GM12878 (cell line): ENCODE measurements around the gene ATP6V1G1. TPM values are rescaled to one million over a fixed set of nuclear protein-coding genes. Genes with fewer than 3 reads are reported as not detected.

Experiments used
- CHD2 ChIP-seq: IDR thresholded peaks from 2 replicates; pipeline ENCODE4 v1.6.1; 2011; ENCODE audit warnings: low read depth, low read length, improper control_type of control experiment, borderline replicate concordance
- FOS ChIP-seq: IDR thresholded peaks from 3 replicates; pipeline ENCODE4 v1.6.1; 2011; ENCODE audit warnings: borderline replicate concordance; ENCODE audit not compliant: insufficient read length; ENCODE audit errors: extremely low read depth
- FOXM1 ChIP-seq: IDR thresholded peaks from 2 replicates; pipeline ENCODE4 v1.6.1; 2012; ENCODE audit warnings: low read depth, mild to moderate bottlenecking, inconsistent platforms, low read length, moderate library complexity
- GABPA ChIP-seq: IDR thresholded peaks from 2 replicates; pipeline ENCODE4 v1.6.1; 2014; ENCODE audit warnings: antibody characterized with exemption, low read depth, mild to moderate bottlenecking, inconsistent platforms
- HCFC1 ChIP-seq: fragments of 150-350 bp; IDR thresholded peaks from 2 replicates; pipeline ENCODE4 v1.6.1; 2014; ENCODE audit warnings: low read length
- NR2C2 ChIP-seq: IDR thresholded peaks from 2 replicates; pipeline ENCODE4 v1.6.1; 2011; ENCODE audit warnings: borderline replicate concordance, low read depth; ENCODE audit not compliant: control insufficient read depth, insufficient read length
- SIX5 ChIP-seq: IDR thresholded peaks from 2 replicates; pipeline ENCODE4 v1.6.1; 2011; ENCODE audit warnings: mild to moderate bottlenecking, low read depth, low read length, moderate library complexity; ENCODE audit not compliant: severe bottlenecking
- SPI1 ChIP-seq: IDR thresholded peaks from 2 replicates; pipeline ENCODE4 v1.6.1; 2011; ENCODE audit warnings: low read depth, mild to moderate bottlenecking, low read length, moderate library complexity, borderline replicate concordance; ENCODE audit not compliant: insufficient read depth
- ZNF207 ChIP-seq: fragments of 450-650 bp; IDR thresholded peaks from 2 replicates; pipeline ENCODE4 v1.6.1; 2014; ENCODE audit warnings: antibody characterized with exemption, mild to moderate bottlenecking, borderline replicate concordance
- polyA plus RNA-seq, 11 experiments: library from polyadenylated mRNA; depleted of rRNA in 4 of 11; unstranded in 6 of 11; stranded (reverse) in 5 of 11; fragments of >200 nt; fragmentation: Nextera tagmentation in 4 of 11; fragmentation: Illumina TruSeq in 1 of 11; extraction: Ambion mirVana in 4 of 11; extraction: Trizol in 1 of 11; gene quantifications; 1 replicate in 1 of 11; 2 replicates in 10 of 11; pipeline versions ENCODE4 v1.2.1 to v1.2.3, GENCODE V29; 2011 to 2016; ENCODE audit warnings: inconsistent platforms in 2 of 11, missing spikeins in 2 of 11, low read depth in 1 of 11
- total RNA-seq, 4 experiments: library from RNA; depleted of rRNA in 3 of 4; stranded (reverse); fragments of >200 nt in 3 of 4; fragmentation: Illumina TruSeq in 1 of 4; extraction: Trizol in 1 of 4; gene quantifications; 2 replicates each; pipeline versions ENCODE4 v1.2.1 to v1.2.3, GENCODE V29; 2013 to 2021
- TF ChIP-seq, protein P1 (sequence below): fragments of 450-650 bp; formaldehyde crosslinking; IDR thresholded peaks from 2 replicates; pipeline ENCODE4 v1.4.0; 2022; ENCODE audit warnings: mild to moderate bottlenecking, moderate library complexity
- TF ChIP-seq, protein P2 (sequence below): fragments of 450-650 bp; IDR thresholded peaks from 2 replicates; pipeline ENCODE4 v1.6.1; 2016; ENCODE audit warnings: mild to moderate bottlenecking
- TF ChIP-seq, protein P3 (sequence below): fragments of 150-350 bp; IDR thresholded peaks from 2 replicates; pipeline ENCODE4 v1.6.1; 2014; ENCODE audit warnings: mild to moderate bottlenecking, low read depth, low read length
- TF ChIP-seq, protein P4 (sequence below): IDR thresholded peaks from 2 replicates; pipeline ENCODE4 v1.6.1; 2011; ENCODE audit warnings: borderline replicate concordance, low read depth, mild to moderate bottlenecking, moderate library complexity, mixed read lengths, low read length; ENCODE audit not compliant: insufficient read depth; ENCODE audit errors: extremely low read length

The ATP6V1G1 gene
- total and polyA plus RNA-seq, 10 of the 15 experiments (the other 5 are each of a cell fraction or from before 2014, with no cell fraction given) = 34.2 to 204 (median 82.5) TPM

DNA sequence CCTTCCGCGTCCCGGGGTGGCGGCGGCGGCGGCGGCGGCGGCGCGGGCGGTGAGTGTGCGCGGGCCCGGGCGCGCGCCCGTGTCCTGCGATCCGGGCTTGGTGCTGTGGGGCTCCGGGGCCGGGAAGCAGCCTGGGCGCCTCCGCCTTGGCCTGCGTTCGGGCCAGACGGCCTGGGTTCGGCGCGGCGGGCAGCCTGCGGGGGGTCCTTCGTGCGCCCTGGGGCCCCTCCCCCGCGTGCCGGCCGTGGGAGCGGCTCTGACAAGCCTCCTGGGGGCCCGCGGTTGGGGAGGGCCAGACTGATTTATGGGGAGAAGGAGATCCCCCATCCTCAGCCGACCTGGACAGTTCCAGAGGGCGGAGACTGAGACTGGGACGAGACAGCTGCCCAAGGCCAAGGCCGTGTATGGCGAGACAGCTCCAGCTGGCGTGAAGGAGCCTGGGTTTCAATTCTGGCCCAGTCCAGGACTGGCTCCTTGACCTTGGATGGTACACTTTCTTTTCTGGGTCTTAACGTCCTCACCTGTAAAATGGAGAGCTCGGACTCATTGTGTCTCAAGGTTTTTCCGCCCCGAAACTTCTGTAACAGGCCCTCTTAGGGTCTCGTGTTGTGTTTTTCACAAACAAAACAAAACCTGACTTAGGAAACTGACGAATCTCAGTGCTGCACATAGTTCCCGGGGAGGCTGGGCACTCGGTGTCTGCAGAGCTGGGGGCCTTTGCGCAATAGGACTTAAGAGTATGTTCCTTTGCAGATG lies 24.1 kb downstream of the ATP6V1G1 start (continued):
- TF ChIP-seq, protein P1, sequence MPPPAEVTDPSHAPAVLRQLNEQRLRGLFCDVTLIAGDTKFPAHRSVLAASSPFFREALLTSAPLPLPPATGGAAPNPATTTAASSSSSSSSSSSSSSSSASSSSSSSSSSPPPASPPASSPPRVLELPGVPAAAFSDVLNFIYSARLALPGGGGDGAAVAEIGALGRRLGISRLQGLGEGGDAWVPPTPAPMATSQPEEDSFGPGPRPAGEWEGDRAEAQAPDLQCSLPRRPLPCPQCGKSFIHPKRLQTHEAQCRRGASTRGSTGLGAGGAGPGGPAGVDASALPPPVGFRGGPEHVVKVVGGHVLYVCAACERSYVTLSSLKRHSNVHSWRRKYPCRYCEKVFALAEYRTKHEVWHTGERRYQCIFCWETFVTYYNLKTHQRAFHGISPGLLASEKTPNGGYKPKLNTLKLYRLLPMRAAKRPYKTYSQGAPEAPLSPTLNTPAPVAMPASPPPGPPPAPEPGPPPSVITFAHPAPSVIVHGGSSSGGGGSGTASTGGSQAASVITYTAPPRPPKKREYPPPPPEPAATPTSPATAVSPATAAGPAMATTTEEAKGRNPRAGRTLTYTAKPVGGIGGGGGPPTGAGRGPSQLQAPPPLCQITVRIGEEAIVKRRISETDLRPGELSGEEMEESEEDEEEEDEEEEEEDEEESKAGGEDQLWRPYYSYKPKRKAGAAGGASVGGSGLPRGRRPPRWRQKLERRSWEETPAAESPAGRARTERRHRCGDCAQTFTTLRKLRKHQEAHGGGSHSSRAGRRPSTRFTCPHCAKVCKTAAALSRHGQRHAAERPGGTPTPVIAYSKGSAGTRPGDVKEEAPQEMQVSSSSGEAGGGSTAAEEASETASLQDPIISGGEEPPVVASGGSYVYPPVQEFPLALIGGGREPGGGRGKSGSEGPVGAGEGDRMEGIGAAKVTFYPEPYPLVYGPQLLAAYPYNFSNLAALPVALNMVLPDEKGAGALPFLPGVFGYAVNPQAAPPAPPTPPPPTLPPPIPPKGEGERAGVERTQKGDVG (CRISPR knock-in tag) = no peak
- TF ChIP-seq, protein P2, sequence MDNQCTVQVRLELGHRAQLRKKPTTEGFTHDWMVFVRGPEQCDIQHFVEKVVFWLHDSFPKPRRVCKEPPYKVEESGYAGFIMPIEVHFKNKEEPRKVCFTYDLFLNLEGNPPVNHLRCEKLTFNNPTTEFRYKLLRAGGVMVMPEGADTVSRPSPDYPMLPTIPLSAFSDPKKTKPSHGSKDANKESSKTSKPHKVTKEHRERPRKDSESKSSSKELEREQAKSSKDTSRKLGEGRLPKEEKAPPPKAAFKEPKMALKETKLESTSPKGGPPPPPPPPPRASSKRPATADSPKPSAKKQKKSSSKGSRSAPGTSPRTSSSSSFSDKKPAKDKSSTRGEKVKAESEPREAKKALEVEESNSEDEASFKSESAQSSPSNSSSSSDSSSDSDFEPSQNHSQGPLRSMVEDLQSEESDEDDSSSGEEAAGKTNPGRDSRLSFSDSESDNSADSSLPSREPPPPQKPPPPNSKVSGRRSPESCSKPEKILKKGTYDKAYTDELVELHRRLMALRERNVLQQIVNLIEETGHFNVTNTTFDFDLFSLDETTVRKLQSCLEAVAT = peak; percentile 63
- no peak for TF ChIP-seq NR2C2
- 0 out of 2 replicates have a peak, but pooled peaks have one; percentile 32 for TF ChIP-seq CHD2
- no peak for TF ChIP-seq SIX5
- TF ChIP-seq, protein P3, sequence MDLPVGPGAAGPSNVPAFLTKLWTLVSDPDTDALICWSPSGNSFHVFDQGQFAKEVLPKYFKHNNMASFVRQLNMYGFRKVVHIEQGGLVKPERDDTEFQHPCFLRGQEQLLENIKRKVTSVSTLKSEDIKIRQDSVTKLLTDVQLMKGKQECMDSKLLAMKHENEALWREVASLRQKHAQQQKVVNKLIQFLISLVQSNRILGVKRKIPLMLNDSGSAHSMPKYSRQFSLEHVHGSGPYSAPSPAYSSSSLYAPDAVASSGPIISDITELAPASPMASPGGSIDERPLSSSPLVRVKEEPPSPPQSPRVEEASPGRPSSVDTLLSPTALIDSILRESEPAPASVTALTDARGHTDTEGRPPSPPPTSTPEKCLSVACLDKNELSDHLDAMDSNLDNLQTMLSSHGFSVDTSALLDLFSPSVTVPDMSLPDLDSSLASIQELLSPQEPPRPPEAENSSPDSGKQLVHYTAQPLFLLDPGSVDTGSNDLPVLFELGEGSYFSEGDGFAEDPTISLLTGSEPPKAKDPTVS = no peak
- 0 out of 2 replicates have a peak, but pooled peaks have one; percentile 31 for TF ChIP-seq ZNF207
- no peak for TF ChIP-seq GABPA
- no peak for TF ChIP-seq FOXM1
- TF ChIP-seq, protein P4, sequence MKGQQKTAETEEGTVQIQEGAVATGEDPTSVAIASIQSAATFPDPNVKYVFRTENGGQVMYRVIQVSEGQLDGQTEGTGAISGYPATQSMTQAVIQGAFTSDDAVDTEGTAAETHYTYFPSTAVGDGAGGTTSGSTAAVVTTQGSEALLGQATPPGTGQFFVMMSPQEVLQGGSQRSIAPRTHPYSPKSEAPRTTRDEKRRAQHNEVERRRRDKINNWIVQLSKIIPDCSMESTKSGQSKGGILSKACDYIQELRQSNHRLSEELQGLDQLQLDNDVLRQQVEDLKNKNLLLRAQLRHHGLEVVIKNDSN = no peak
- no peak for TF ChIP-seq HCFC1
- no peak for TF ChIP-seq SPI1
- no peak for TF ChIP-seq FOS
